ENCODE results near the gene AKAP10. TPM values are rescaled to one million over a fixed set of nuclear protein-coding genes. Genes with fewer than 3 reads are reported as not detected.

Gene AKAP10
- total RNA-seq, 1 experiment from 2014 or later = 31.6 TPM

GRCh38 chr17:19992803-19993713 lies 15.4 kb upstream of the AKAP10 start:
- H3K79me2 ChIP-seq (ENCODE audit: insufficient read depth, low read length) = no peaks in the 10 kb centered on the region
- ChIA-PET RAD21 (ENCODE audit: low non-redundant PET in 1 of 2, low total read pairs in 2 of 2, uncharacterized antibody in 2 of 2, unreplicated experiment in 2 of 2) (interaction anchor here (0.7 to 1.3 kb wide), 6 partner anchors 16 to 325 kb away, joined by 3 to 10 read pairs (median 6); partner anchors contain the start of gene SPECC1 (in 1 of the 2)), CTCF (interaction anchor here (0.6 to 3.4 kb wide), 17 partner anchors 8 to 328 kb away, joined by 3 to 74 read pairs (median 4); partner anchors contain the start of genes AKAP10 and SPECC1), POLR2A (interaction anchor here (1.1 kb wide), 1 partner anchor 123 kb away, joined by 3 read pairs; no protein-coding TSS in a partner anchor)
- DNase-seq (ENCODE audit: low read depth, low spot score) (peak; percentile 89), ATAC-seq (peak; percentile 98)
- intact Hi-C loops (cut with micrococcal nuclease) = loop anchor here (1.0 to 10.0 kb wide), 2 partner anchors 123 to 232 kb away; no protein-coding TSS in a partner anchor
- H3K27ac ChIP-seq (ENCODE audit: low read depth, low read length) = no peak overlapping the region
- no peak for TF ChIP-seq POLR2A (IDR thresholded peaks at IDR 0.05; ENCODE audit: borderline replicate concordance, extremely low read depth, insufficient read depth, insufficient read length)
- peak; percentile 37 for TF ChIP-seq YY1 (IDR thresholded peaks at IDR 0.05; ENCODE audit: extremely low read depth, insufficient replicate concordance, low read depth, low read length)
- TF ChIP-seq SRF (IDR thresholded peaks at IDR 0.05; ENCODE audit: low read depth) = no peak
- no peak for TF ChIP-seq SIN3A (IDR thresholded peaks at IDR 0.05; ENCODE audit: low read depth)
- no peak for TF ChIP-seq EZH2 (IDR thresholded peaks at IDR 0.05)
- no peak for TF ChIP-seq REST (IDR thresholded peaks at IDR 0.05; ENCODE audit: low read depth)
- TF ChIP-seq FOSL1 (IDR thresholded peaks at IDR 0.05; ENCODE audit: low read depth) = no peak
- TF ChIP-seq RAD21 (IDR thresholded peaks at IDR 0.05; ENCODE audit: low read depth) = peak; percentile 89
- TF ChIP-seq CTCF (IDR thresholded peaks at IDR 0.05 in 2 of 3, conservative IDR thresholded peaks at IDR 0.05 in 1 of 3; ENCODE audit: borderline replicate concordance in 1 of 3, insufficient read depth in 1 of 3, low read depth in 2 of 3, low read length in 2 of 3) = peak; percentile 69 to 97 (median 79)
- TF ChIP-seq CEBPB (IDR thresholded peaks at IDR 0.05; ENCODE audit: low read depth) = peak; percentile 75
- no peak for TF ChIP-seq SP1 (IDR thresholded peaks at IDR 0.05; ENCODE audit: low read depth)
- no peak for TF ChIP-seq JUND (IDR thresholded peaks at IDR 0.05)
- no peak for TF ChIP-seq MAX (IDR thresholded peaks at IDR 0.05)
- TF ChIP-seq POLR2AphosphoS5 (IDR thresholded peaks at IDR 0.05; ENCODE audit: low read depth, low read length) = peak; percentile 38; the same call in 1 of the 2 replicates
- peak; percentile 27; the same call in 1 of the 2 replicates for TF ChIP-seq CBX3 (IDR thresholded peaks at IDR 0.05; ENCODE audit: low read depth)
- peak; percentile 49; the same call in 1 of the 2 replicates for TF ChIP-seq ATF3 (IDR thresholded peaks at IDR 0.05)
- H3K9ac ChIP-seq (ENCODE audit: low read length) = no peak overlapping the region
- H3K4me1 ChIP-seq (ENCODE audit: control insufficient read depth in 1 of 2, insufficient read depth in 2 of 2, low read length in 2 of 2) = peaks cover 9% of the 10 kb centered on the region in 2 experiments; a peak in 2 of 4 replicates
- peak overlapping the region; percentile 17 to 37; a peak in 3 of 4 replicates for H3K4me3 ChIP-seq (replicated peaks in 1 of 2; ENCODE audit: low read depth in 1 of 2, low read length in 2 of 2)
- H3K9me3 ChIP-seq (ENCODE audit: control insufficient read depth in 1 of 2, insufficient read depth in 1 of 2, low read depth in 1 of 2, low read length in 2 of 2) = no peaks in the 10 kb centered on the region
- peak overlapping the region; percentile 74 for H3K4me2 ChIP-seq (ENCODE audit: low read length)
- H2AFZ ChIP-seq (ENCODE audit: low read depth, low read length, poor library complexity, severe bottlenecking) = peak overlapping the region; percentile 97
- no peaks in the 10 kb centered on the region for H3K27me3 ChIP-seq (ENCODE audit: insufficient read depth, low read length)
- H3K9me2 ChIP-seq (ENCODE audit: insufficient read depth) = no peaks in the 10 kb centered on the region
- no peaks in the 10 kb centered on the region for H4K20me1 ChIP-seq (ENCODE audit: insufficient read depth)
- BruUV-seq (replicated peaks) = no TSS peak
- H3K36me3 ChIP-seq (ENCODE audit: control insufficient read depth in 1 of 2, insufficient read depth in 2 of 2, low read length in 2 of 2) = no peaks in the 10 kb centered on the region
